ENCODE data around the gene TBX5. TPM values are rescaled to one million over a fixed set of nuclear protein-coding genes. Genes with fewer than 3 reads are reported as not detected.

The TBX5 gene
- total and polyA plus RNA-seq, 2 of the 4 experiments (the other 2 are of a cell fraction) = 13.3 to 14.7 TPM

GRCh38 chr12:114395755-114396152, 10.2 kb downstream of the TBX5 start (continued):
- peak; percentile 93 for TF ChIP-seq BHLHE40 (IDR thresholded peaks at IDR 0.05; ENCODE audit: low read depth, low read length)

DNA sequence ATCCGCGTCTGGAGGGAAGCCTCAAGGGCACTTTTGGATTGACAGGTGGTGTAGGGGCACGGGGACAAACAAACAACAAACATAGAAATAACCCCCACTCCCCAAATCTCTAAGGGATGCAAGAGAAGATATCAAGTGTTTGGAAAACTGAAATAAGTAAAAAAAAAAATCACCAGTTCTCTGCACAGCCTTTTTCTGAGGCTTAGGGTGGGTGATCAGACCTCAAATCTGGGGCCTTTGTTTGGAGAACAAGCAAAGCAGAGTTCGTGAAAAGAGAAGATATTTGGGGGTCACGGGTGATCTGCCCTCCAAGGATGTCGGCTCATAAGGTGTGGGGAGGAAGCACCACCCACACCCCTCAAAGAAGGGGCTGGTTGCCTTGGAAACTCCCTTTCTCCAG, 10.7 kb downstream of the TBX5 start:
- Histone ChIP-seq H4K20me1 (ENCODE audit: insufficient read depth, low read length) (peaks cover 22% of the 10 kb centered on the region), H3K23ac (ENCODE audit: low read depth, low read length) (peak overlapping the region; percentile 70), H3K4me1 (ENCODE audit: control insufficient read depth, insufficient read depth, low read length) (peaks cover 54% of the 10 kb centered on the region), H3K36me3 (ENCODE audit: control insufficient read depth, insufficient read depth, low read length) (peaks cover 72% of the 10 kb centered on the region), H2BK5ac (ENCODE audit: low read depth, low read length, poor library complexity, severe bottlenecking) (peak overlapping the region; percentile 67), H2AFZ (replicated peaks; ENCODE audit: low read length, poor library complexity) (no peak overlapping the region), H2AK5ac (ENCODE audit: low read depth, low read length) (peak overlapping the region; percentile 65), H3K9me3 (ENCODE audit: control insufficient read depth, insufficient read depth, low read length) (no peaks in the 10 kb centered on the region), H3K27ac (ENCODE audit: insufficient read depth, low read length) (peak overlapping the region; percentile 15; the same call in 1 of the 2 replicates), H3K4ac (ENCODE audit: low read depth, low read length) (peak overlapping the region; percentile 60), H3K4me2 (ENCODE audit: low read depth, low read length) (peak overlapping the region; percentile 53), H3K9ac (ENCODE audit: low read depth, low read length) (peak overlapping the region; percentile 36), H3K56ac (ENCODE audit: extremely low read depth, insufficient read depth, low read length) (peak overlapping the region; percentile 22; the same call in 1 of the 2 replicates), H3K4me3 (ENCODE audit: insufficient read depth, low read depth, low read length) (no peak overlapping the region), H3K14ac (replicated peaks; ENCODE audit: low read depth, low read length) (no peak overlapping the region), H4K5ac (ENCODE audit: low read depth, low read length) (peak overlapping the region; percentile 80), H3K27me3 (ENCODE audit: control insufficient read depth, insufficient read depth, low read length) (no peaks in the 10 kb centered on the region), H2BK20ac (ENCODE audit: low read depth, low read length) (no peak overlapping the region), H2BK15ac (ENCODE audit: low read depth, low read length) (peak overlapping the region; percentile 1; the same call in 1 of the 3 replicates), H3K9me1 (ENCODE audit: insufficient read depth, low read length) (peaks cover 14% of the 10 kb centered on the region), H3K79me1 (ENCODE audit: low read depth in 1 of 2, low read length in 2 of 2) (peaks cover 25 to 87% of the 10 kb centered on the region in 2 experiments), H2AK9ac (replicated peaks; ENCODE audit: low read depth, low read length, poor library complexity) (peak overlapping the region; percentile 6), H4K8ac (ENCODE audit: low read depth in 2 of 2, low read length in 2 of 2) (peak overlapping the region; percentile 47 to 53; a peak in 3 of 4 replicates), H2BK120ac (ENCODE audit: low read depth, low read length) (peak overlapping the region; percentile 17), H4K91ac (ENCODE audit: insufficient read depth, low read depth, low read length) (peak overlapping the region; percentile 48; the same call in 1 of the 2 replicates), H3K18ac (ENCODE audit: low read depth, low read length) (peak overlapping the region; percentile 35)
- ATAC-seq (ENCODE audit: low read depth) (no peak), DNase-seq (no peak)
- in situ Hi-C loops (cut with MboI; ENCODE audit: low sequenced_read_pairs) (no loop called here), intact Hi-C loops (cut with micrococcal nuclease) (loop anchor here (5.0 kb wide), 1 partner anchor 428 kb away; the partner anchor contains the start of gene RBM19), dilution Hi-C loops (cut with HindIII; ENCODE audit: low sequenced_read_pairs, unreplicated experiment) (no loop called here)
- no CpG with 5 or more reads among the region's 6 CpGs for WGBS, 2 experiments (ENCODE audit: extremely low coverage in 2 of 2, insufficient read length in 1 of 2)
- no TSS peak for BruUV-seq (replicated peaks)
- no peak for TF ChIP-seq RAD21 (IDR thresholded peaks at IDR 0.05; ENCODE audit: low read length)
- TF ChIP-seq CTCF (conservative IDR thresholded peaks at IDR 0.05; ENCODE audit: low read depth, low read length) = no peak
- no peak for TF ChIP-seq MAZ (IDR thresholded peaks at IDR 0.05; ENCODE audit: borderline replicate concordance, low read depth, low read length)
- TF ChIP-seq, protein P1, sequence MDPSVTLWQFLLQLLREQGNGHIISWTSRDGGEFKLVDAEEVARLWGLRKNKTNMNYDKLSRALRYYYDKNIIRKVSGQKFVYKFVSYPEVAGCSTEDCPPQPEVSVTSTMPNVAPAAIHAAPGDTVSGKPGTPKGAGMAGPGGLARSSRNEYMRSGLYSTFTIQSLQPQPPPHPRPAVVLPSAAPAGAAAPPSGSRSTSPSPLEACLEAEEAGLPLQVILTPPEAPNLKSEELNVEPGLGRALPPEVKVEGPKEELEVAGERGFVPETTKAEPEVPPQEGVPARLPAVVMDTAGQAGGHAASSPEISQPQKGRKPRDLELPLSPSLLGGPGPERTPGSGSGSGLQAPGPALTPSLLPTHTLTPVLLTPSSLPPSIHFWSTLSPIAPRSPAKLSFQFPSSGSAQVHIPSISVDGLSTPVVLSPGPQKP (IDR thresholded peaks at IDR 0.05; ENCODE audit: borderline replicate concordance, low read depth, low read length) = no peak
- no peak for TF ChIP-seq RCOR1 (IDR thresholded peaks at IDR 0.05; ENCODE audit: insufficient replicate concordance, low read length)
- no peak for TF ChIP-seq MXI1 (IDR thresholded peaks at IDR 0.05; ENCODE audit: borderline replicate concordance, low read depth, low read length)
- no peak for TF ChIP-seq CHD1 (IDR thresholded peaks at IDR 0.05; ENCODE audit: low read depth, low read length)
- TF ChIP-seq USF2 (IDR thresholded peaks at IDR 0.05; ENCODE audit: low read depth, low read length) = no peak
- no peak for TF ChIP-seq CEBPB (IDR thresholded peaks at IDR 0.05; ENCODE audit: low read depth, low read length)
- ChIA-PET CTCF (interaction anchor here (1.0 kb wide), 1 partner anchor 80 kb away, joined by 3 read pairs; no protein-coding TSS in a partner anchor), POLR2A (ENCODE audit: unreplicated experiment) (no interaction called here)
